Adipose tissue (tissue), 3 donors: Measurements from ENCODE around the gene EPN3. TPM values are rescaled to one million over a fixed set of nuclear protein-coding genes. Genes with fewer than 3 reads are reported as not detected.

Source experiments
- H3K27ac ChIP-seq: one replicate; pipeline ENCODE4 v1.5.1; 2013; ENCODE audit warnings: low read depth, low read length
- WGBS, 3 donors: extraction: QIAGEN DNeasy Blood & Tissue Kit; methylation state at CpG; one replicate each; pipeline ENCODE4 v1.1.7; 2013; 5-methylcytosine and 5-hydroxymethylcytosine counted together
- polyA plus RNA-seq, 3 donors: library from polyadenylated mRNA; stranded (reverse); fragments of 200-250 nt; gene quantifications; one replicate each; pipeline ENCODE4 v1.2.3, GENCODE V29; 2013
- donor health status: healthy with polysubstance abuse.
- donor health status: Bipolar disorder and iron deficiency.
- donor health status: healthy.

EPN3 gene
- polyA plus RNA-seq, 3 donors: 0.67 to 6.9 (median 4.0) TPM

GRCh38 chr17:50507871-50508572 lies 24.5 kb upstream of the EPN3 start, which contains the start of gene MYCBPAP:
MYCBPAP (plus strand) TSS chr17:50508439; CDS start chr17:50508675, 236 bp downstream.
- H3K27ac ChIP-seq: no peak within 1 kb of the TSS
- 6 to 16% (median 8%) methylated on average over 61 to 66 of the region's 66 CpGs for WGBS, 3 donors

DNA sequence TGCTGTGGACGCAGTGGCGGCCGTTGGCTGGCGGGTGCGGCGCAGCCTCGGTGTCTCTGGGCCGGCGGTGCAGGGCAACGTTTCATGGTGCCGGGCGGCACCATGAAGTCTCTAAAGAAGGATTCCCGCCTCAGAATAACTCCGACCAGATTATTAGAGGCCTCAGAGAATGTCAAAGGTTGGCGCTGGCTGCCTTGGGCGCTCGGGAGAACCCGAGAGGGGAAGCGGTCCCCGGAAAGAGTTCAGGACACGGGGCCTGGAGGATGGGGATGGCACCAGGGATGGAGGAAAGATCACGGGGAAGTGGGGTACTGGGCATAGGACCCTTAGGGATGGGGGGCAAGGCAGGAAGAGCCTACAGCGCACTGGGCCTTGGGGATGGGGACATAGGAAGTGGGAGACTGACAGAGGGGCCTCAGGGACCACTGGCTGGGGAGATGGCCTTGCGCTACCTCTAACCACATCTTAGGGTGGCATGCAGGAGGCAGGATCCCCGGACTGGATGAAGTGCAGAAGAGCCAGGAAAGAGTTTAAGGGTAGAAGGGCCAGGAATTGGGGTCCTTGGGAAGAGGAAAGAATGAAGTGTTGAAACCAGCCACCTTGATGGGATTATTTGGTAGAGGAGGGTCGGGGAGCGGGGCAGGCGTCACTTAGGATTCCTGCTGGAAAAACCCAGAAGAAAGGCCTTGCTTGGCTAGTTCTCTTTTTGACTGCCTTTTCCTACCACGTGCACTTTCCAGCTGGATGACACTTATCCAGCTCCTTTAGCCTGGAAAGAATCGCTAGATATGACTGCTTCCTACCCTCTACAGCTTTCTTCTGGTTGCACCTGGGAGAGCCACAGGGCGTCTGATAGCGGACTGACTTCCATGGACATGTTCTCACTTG lies 23.7 kb upstream of the EPN3 start:
- WGBS, 3 donors: 27 to 44% (median 32%) methylated on average over 32 of the region's 32 CpGs
- H3K27ac ChIP-seq: no peak overlapping the region

DNA sequence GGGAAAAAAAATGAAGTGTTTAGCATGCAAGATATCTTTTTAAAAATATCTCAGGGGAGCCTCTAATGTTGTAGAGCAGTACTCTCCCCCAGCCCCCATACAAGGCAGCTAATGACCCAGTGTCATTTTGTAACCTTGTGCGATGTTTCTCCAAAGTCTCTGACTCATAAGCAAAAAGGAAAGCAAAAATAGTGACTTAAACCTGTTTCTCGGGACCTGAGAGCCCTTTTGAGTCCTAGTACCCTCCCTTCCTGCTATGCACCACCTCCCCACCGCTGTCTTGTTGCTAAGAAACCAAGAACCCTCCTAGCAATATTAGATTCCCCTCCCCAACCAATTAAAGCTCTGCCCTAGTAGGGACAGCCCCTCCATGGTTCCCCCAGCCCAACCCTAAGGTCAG lies 21.5 kb upstream of the EPN3 start:
- 43 to 58% (median 49%) methylated on average over 3 of the region's 3 CpGs for WGBS, 3 donors

GRCh38 chr17:50513495-50513894 lies 19.0 kb upstream of the EPN3 start:
- WGBS, 3 donors: 33 to 75% (median 59%) methylated on average over 4 of the region's 4 CpGs

More for the DNA sequence above, 21.5 kb upstream of the EPN3 start:
- H3K27ac ChIP-seq: no peak overlapping the region

GRCh38 chr17:50514388-50514787 lies 18.1 kb upstream of the EPN3 start:
- 71 to 77% (median 73%) methylated on average over 3 of the region's 3 CpGs for WGBS, 3 donors
- H3K27ac ChIP-seq: no peak overlapping the region

More at GRCh38 chr17:50513495-50513894, 19.0 kb upstream of the EPN3 start:
- no peak overlapping the region for H3K27ac ChIP-seq

DNA sequence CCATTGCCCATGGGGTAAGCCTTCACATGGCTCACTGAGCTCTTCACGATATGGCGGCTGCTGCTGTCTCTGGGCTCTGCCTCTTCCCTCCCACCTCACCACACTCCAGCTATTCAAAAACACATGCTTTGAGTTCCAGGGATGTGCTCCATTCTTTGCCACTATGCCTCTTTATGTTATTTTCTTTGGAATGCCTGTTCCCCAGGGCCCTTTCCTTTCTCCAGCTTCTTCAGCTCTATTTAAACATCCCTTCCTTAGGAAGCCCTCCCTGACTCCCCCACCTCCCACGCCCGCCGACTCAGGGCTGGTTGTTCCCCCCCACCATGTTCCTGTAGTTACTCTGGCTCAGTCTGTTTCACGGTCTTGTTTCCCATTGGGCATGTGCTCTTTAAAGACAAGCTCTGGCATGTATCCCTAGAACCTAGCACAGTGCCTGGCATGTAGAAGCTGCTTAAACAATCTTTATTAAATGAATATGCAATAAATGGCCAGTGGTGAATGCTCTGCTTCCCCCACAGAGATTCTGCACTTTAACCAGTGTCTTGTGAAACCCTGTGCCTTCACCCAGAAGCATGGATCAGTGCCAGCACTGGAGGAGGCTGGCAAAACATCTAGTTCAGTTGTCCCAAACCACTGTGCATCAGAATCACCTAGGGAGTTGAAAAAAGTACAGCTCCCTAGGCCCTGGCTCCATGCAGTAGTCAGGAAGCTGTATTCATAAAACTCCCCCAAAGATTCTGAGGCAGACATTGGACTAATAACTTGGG lies 17.4 kb upstream of the EPN3 start:
- H3K27ac ChIP-seq: no peak overlapping the region
- 69 to 82% (median 69%) methylated on average over 6 of the region's 6 CpGs for WGBS, 3 donors

DNA sequence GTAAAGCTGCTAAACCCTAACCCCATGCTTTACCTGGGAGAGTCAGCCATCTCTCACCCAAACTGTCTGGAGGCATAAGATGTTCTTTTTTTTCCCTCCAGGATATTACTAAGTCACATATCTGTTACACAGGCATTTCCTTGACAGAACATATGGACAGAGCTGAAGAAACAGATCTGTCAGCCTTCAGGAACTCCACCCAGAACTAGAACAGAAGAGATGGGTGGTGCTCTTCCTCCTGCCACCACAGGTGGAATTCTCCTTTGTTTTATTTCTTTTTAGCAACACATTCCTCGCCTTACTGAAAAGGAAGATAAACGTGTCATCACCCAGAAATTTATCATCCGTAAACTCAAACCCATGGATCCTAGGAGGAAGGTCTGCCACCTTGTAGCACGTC lies 15.5 kb upstream of the EPN3 start:
- WGBS, 3 donors: 81 to 95% (median 82%) methylated on average over 4 of the region's 4 CpGs
- no peak overlapping the region for H3K27ac ChIP-seq

DNA sequence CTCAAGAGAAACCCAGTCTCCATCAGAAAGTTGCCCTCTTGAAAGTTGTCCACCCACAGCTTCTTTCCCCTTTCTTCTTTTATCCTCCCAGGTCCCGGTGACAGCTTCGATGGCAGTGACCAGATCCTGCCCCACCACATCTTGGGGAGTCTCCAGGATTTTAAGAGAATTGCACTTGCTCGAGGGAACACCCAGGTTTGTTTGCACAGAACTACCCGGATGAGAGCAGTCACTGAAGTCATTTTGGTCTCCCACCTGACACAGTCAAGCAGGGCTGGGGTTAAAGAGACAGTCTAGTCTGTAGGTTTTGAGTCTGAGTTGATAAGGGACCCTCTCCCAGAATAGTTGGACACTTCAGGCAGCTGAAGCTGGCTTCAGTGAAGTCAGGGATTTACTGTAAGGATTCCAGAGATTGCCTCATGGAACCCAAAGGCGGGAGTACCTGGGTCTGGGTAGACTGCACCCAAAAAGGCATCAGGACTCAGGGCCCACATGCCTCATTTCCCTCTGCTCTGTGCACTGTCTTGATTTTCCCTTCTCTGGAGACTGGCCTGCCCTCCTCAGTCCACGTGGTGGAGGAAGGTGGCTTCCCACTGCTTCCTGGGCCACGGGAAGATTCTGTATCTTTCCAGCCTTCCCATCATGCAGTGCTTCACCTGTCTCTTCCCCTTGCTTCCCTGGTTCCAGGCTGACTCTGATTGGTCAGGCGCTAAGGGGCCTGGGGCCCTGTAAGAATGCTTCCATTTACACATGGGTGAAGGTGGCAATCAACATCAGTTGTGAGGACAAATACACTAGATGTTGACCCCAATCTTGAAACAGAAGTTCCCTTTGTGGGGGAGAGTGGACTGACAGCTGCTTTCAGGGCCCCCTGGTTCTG lies 14.8 kb upstream of the EPN3 start:
- no peak overlapping the region for H3K27ac ChIP-seq
- WGBS, 3 donors: 71 to 84% (median 79%) methylated on average over 8 of the region's 8 CpGs

GRCh38 chr17:50518384-50519023 lies 14.0 kb upstream of the EPN3 start:
- 44 to 84% (median 82%) methylated on average over 13 of the region's 13 CpGs for WGBS, 3 donors
- H3K27ac ChIP-seq: no peak overlapping the region

GRCh38 chr17:50519141-50519834 lies 13.2 kb upstream of the EPN3 start:
- WGBS, 3 donors: 78 to 89% (median 80%) methylated on average over 8 of the region's 8 CpGs

GRCh38 chr17:50520483-50520882 lies 12.1 kb upstream of the EPN3 start:
- WGBS, 3 donors: 84 to 92% (median 92%) methylated on average over 2 of the region's 2 CpGs
- no peak overlapping the region for H3K27ac ChIP-seq

More at GRCh38 chr17:50519141-50519834, 13.2 kb upstream of the EPN3 start:
- H3K27ac ChIP-seq: no peak overlapping the region

GRCh38 chr17:50521514-50521913 lies 11.0 kb upstream of the EPN3 start:
- no peak overlapping the region for H3K27ac ChIP-seq
- WGBS, 3 donors: 70 to 73% (median 72%) methylated on average over 2 of the region's 2 CpGs

GRCh38 chr17:50522766-50523165 lies 9.8 kb upstream of the EPN3 start:
- H3K27ac ChIP-seq: no peak overlapping the region
- WGBS, 3 donors: 92 to 95% (median 95%) methylated on average over 10 of the region's 10 CpGs

GRCh38 chr17:50523208-50523607 lies 9.3 kb upstream of the EPN3 start:
- H3K27ac ChIP-seq: no peak overlapping the region
- 85 to 90% (median 89%) methylated on average over 2 of the region's 2 CpGs for WGBS, 3 donors

GRCh38 chr17:50524838-50525237 lies 7.7 kb upstream of the EPN3 start:
- no peak overlapping the region for H3K27ac ChIP-seq
- WGBS, 3 donors: 90 to 92% (median 92%) methylated on average over 18 of the region's 18 CpGs

DNA sequence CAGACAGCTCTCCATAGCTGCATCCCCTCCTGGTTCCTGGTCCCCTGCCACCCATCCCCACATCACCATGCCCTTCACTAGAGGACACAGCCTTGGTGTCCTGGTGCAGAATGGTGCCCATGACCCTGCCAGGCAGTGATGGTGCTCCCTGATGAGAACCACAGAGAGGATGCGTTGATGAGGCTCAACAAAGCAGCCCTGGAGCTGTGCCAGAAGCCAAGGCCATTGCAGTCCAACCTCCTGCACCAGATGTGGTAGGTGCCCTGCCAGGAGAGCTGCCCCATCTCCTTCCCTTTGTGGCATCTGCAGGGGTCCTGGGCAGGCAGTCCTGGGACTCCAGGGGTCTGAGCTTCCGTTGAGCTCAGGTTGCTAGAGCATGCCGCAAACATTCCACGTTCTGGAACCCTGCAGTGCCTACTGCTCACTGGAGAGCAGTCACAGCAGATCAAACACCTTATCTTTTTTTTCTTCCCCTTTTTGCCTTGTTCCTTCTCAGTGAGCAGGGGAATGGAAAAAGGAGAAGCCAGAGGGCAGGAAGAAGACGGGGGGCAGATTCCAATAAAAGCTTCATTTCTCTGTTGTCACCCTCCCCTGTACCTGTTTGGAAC lies 5.3 kb upstream of the EPN3 start:
- no peak overlapping the region for H3K27ac ChIP-seq
- WGBS, 3 donors: 48 to 56% (median 51%) methylated on average over 5 of the region's 5 CpGs
